Measurements from ENCODE around the gene TPM4.
A peak's percentile ranks its signal among the peaks of the same experiment; 100 is the strongest.

The TPM4 gene

DNA sequence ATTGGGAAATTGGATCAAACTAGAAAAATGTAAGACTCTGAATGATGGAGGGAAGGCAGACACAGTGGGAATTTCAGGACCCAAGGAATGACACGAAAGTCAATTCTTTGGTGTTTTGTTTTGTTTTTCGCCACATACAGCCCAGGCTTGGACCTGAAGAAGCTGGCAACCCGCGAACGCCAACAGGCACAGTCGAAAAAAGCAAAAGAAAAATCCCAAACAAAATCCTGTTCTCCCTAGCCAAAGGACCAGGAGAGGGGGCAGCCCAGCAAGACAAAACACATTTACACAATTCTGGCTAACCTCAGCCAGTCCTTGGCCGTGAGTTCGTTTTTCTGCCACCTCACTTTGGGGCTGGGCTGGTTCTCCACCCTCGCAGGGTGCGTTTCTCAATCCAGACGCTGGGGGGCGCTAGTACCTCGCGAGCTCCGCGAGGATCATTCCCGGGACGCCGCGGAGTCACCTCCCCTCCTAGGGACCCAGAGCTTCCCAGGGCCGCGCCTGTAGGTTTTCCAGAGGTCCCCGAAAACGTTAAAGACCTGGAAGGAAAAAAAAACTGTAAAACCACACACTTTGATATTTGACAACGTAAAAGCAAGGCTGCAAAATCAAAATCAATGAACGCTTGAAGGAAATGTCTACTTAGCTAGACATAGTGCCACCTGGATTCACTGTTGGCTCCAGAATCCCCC is 34.9 kb upstream of the TPM4 start:
- peak; percentile 40 to 75 (median 71) for DNase-seq (ENCODE audit: low read depth in 2 of 3, low spot score in 2 of 3)

DNA sequence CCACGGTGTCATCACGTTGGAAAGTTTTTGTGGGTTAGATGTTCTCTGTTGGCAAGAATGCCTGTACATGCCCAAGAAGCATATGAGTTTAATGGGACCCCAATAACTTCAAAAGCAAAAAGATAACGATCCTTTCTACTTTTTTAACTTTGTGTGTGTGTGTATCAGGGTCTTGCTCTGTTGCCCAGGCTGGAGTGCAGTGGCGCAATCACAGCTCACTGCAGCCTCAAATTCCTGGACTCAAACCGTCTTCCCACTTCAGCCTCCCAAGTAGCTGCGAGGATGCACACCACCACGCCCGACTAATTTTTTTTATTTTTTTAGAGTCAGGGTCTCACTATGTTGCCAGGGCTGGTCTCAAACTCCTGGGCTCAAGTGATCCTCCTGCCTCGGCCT is 34.3 kb upstream of the TPM4 start:
- no peak for DNase-seq (ENCODE audit: low read depth in 2 of 3, low spot score in 2 of 3)

DNA sequence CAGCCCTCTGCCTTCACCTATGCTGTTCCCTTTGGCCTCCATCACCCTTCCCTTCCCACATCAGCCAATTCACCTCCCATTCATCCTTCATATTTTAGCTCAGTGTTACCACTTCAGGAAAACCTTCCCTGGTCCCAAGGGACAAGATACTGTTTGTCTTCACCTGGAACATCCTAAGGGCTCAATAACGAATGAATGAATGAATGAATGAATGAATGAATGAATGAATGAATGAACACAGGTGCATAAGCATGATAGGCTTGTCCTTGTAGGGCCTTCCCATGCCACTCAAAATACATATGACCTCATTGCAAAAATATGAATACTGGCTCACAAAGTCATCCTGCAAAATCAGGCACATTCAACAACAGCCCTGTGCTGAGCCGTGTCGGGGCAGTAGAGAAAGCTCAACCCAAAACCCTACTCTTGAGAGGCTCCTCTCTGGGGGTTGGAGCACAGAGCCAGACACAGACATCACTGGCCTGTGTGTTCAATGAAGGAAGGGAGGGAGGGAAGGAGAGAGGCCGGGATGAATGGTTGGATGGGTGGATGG is 33.7 kb upstream of the TPM4 start:
- DNase-seq (ENCODE audit: low read depth in 2 of 3, low spot score in 2 of 3) = no peak

DNA sequence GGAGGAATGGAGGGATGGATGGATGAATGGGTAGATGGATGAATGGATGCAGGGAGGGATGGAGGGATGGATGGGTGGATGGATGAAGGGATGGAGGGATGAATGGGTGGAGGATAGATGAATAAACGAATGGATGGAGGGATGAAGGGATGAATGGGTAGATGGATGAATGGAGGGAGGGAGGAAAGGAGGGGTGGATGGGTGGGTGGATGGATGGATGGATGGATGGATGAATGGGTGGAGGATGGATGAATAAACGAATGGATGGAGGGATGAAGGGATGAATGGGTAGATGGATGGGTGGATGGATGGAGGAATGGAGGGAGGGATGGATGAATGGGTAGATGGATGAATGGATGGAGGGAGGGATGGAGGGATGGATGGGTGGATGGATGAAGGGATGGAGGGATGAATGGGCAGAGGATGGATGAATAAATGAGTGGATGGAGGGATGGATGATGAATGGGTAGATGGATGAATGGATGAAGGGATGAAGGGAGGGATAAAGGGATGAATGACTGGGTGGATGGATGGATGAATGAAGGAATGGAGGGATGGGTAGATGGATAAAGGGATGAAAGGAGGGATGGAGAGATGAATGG is 33.0 kb upstream of the TPM4 start:
- no peak for DNase-seq (ENCODE audit: low read depth in 2 of 3, low spot score in 2 of 3)

DNA sequence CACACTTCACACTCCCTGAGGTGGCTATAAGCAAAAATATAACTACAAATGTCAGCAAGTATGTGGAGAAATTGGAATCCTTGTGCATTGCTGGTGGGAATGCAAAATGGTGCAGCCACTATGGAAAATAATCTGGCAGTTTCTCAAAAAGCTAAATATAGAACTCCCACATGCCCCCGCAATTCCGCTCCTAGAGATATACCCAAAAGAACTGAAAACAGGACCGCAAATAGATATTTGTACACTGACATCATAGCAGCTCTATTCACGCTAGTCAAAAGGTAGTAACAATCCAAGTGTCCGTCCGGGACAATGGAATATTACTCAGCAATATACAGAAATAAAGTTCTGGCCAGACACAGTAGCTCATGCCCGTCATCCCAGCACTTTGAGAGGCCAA is 31.5 kb upstream of the TPM4 start:
- no peak for DNase-seq (ENCODE audit: low read depth in 2 of 3, low spot score in 2 of 3)

DNA sequence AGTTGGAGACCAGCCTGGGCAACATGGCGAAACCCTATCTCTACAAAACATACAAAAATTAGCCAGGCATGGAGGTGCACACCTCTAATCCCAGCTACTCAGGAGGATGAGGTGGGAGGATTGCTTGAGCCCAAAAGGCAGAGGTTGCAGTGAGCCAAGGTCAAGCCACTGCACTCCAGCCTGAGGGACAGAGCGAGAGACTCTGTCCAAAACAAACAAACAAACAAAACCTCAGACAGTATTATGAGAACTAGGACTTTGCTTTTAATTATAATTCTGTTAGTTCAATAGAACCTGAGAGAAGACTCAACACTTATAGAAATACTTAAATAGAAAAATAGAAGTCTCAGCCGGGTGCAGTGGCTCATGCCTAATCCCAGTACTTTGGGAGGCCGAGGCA is 31.1 kb upstream of the TPM4 start:
- DNase-seq (ENCODE audit: low read depth in 2 of 3, low spot score in 2 of 3) = no peak

DNA sequence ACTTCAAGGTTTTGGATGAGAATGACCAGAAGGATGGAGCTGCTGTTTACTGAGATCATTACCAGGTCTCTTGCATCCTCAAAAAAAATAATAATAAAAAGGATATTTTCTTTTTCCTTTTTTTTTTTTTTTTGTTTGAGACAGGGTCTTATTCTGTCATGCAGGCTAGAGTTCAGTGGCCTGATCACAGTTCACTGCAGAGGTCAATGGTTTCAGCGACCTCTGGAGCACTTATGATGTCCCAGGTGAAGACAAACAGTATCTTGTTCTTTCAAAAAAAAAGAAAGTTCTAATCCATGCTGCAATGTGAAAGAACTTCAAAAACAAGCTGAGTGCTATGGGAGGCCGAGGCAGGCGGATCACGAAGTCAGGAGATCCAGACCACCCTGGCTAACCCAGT is 30.4 kb upstream of the TPM4 start:
- no peak for DNase-seq (ENCODE audit: low read depth in 2 of 3, low spot score in 2 of 3)

DNA sequence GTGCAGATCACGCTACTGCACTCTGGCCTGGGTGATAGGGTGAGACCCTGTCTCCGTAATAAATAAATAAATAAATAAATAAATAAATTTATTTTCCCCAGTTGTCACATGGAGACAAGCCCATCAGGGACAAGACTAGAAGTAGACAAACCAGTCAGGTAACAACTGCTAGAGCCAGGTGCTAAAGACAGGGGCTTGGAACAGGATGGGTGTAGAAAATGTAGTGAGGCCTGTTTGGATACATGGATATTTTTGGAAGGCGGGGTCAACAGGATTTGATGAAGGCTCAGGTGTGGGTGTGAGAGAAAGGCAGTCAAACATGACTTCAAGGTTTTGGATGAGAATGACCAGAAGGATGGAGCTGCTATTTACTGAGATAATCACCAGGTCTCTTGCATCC is 27.7 kb upstream of the TPM4 start:
- no peak for DNase-seq (ENCODE audit: low read depth in 2 of 3, low spot score in 2 of 3)

DNA sequence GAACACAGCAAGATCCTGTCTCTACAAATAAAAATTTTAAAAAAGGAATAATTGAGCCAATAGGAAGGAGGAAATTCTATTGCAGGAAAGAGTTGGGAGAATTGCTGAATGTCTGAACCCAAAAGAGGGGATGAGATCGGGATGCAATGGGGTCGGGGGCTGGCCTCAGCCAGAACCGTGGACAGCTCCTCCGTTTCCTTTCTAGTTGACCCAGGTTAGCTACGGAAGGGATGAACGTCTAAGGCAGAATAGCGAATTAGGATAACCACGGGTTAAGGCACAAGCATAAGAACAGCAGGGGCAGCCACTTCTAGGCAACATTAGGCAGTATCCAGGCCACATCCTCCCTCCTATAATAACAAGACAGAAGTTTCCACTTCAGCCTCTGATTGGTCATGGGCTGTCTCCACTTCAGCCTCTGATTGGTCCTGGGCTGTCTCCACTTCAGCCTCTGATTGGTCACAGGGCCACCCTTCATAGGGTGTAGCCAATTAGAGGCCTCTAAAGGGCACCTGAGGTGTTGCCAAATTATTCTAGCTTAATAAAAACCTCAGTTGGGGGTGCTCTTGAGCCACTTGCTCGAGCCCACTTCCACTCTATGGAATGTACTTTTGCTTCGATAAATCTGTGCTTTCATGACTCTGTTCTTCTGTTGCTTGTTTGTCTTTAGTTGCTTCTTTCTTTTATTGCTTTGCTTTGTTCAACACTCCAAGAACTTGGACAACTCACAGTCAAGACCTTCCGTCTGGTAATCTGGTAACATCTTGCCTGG is 24.9 kb upstream of the TPM4 start:
- DNase-seq (ENCODE audit: low read depth in 2 of 3, low spot score in 2 of 3) = no peak

DNA sequence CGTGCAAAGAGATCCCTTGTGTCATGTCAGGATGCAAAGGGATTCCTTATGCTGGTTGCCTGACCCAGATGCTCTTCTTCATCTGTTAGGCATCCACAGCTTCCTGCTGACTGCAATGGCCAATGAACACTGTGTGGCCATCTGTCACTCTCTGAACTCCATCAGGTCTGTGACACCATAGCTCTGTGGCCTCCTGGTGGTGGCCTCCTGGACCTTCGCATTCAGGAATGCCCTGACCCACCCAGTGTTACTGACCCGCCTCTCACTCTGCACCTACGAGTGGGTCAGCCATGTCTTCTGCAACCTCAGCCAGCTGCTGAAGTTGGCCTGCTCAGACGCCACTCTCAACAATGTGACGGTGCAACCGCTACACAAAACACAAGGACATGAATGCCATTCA is 23.9 kb upstream of the TPM4 start:
- DNase-seq (ENCODE audit: low read depth in 2 of 3, low spot score in 2 of 3) = no peak

DNA sequence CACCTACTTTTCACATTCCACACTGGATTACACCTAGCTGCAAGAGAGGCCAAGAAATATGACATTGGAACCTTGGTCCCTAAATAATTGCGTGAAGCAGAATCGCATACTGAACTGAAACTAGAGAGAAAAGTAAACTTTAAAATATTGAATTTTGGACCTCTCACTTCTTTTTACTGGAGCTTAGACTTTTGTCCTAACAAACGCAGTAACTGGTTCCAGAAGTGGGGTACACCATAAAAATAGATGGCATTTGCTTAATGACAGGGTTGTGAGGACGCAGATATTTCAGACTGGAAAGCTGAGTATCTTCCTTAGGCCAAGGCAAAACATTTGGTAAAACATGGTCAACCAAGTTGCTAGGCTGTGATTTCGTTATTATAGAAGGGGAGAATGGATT is 19.2 kb upstream of the TPM4 start:
- no peak for DNase-seq (ENCODE audit: low read depth in 2 of 3, low spot score in 2 of 3)

DNA sequence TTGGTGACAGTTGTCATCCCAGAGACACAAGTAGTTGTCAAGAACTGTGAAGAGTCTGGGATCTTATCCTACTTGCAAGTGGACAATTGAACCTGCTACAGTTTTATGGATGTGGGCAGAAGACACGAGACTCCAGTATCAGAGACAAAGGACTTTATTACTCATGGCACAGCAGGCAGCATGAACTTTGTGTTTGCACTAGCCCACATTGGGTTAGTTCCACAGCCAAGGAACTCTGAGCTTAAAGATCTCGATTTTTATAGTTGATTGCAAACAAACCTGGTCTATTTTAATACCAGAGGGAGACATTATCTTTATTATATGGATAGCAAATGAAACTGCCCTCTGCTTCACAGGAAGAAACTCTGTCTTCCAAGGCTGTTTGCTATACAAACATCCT is 16.0 kb upstream of the TPM4 start:
- DNase-seq (ENCODE audit: low read depth in 2 of 3, low spot score in 2 of 3) = no peak

DNA sequence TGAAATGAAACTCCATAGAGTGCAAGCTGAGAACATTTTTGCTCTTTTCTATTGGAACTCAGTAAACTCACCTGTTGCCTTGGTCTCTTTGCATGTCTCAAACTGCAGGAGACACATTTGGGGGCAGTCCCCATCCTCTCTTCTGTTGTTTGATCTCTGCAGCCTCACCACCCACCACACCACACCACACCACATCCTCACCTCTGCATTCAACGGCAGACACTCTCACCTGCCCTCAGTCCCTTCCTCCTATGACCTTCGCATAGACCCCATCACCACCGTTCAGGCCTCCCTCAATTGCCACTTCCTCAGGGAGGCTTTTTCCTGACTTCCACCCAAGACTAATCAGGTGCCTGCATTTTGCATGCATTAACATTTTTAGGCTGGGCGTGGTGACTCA is 14.4 kb upstream of the TPM4 start:
- no peak for DNase-seq (ENCODE audit: low read depth in 2 of 3, low spot score in 2 of 3)

DNA sequence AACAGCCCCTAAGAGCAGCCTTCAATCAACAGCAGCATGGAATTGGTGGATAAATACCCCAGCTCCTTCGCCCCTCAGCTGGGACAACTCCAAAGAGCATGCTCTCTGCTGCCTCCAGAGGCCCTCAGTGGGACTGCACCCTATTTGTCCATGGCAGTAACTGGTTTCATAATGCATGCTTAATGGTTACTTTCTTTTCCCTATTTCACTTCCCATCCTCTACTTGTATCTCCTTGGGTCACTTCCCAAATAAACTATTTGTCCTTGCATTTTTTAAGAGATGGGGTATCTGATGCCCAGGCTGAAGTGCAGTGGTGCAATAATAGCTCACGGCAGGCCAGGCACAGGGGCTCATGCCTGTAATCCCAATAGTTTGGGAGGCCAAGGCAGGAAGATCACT is 13.5 kb upstream of the TPM4 start:
- DNase-seq (ENCODE audit: low read depth in 2 of 3, low spot score in 2 of 3) = peak in 2 of 3 experiments; percentile 36 to 59

DNA sequence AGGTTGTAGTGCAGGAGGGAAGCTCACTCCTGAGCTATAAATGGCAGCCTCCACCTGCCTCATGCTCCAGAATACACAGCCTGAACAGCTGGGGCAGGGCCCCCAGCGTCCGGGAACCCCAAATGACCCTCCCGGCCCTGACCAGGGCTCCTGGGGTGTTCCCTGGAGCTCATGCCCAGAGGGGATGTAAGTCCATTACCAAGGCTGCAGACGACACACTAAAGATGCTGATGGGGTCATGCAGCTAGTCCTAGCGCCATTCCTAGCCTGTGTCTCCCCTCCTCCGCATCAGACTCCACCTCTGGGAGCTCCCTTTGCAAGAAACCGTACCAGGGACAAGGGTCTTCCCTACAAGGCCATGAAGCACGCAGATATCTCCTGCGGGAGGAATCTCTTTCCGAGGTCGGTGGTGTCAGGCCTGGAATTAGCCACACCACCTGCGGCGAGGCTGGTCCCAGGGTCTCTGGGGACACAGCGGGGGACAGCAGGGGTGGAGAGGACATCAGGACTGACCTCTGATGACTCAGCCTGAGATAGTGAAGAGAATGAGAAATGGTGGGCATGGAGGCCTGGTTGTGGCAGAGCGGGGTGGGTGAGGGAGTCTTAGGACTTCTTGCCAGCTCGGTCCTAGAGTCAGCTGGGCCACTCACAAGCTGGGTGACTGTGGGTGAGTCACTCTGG is 11.9 kb upstream of the TPM4 start:
- no peak for DNase-seq (ENCODE audit: low read depth in 2 of 3, low spot score in 2 of 3)

DNA sequence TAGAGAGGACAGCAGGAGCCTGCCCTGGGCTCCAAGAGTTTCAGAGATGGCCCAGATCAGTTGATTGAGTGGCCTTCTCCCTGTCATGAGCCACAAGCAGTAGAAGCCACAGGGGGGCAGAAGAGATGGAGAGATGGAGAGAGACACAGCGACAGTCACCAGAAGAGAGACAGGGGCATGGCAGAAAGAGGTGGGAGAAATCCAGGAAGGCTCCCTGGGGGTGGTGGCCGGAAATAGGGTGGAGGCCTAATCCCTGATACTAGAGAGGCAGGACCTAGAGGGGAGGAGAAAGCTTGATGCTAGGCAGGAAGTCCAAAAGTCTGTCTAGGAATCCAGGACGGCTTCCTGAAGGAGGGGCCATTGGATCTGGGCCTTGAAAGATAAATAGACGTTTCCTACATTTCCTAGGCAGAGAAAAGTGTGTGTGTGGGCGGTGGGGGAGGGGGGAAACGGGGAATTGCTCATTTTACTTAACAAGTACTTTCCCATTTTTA is 9.6 kb upstream of the TPM4 start:
- no peak for DNase-seq (ENCODE audit: low read depth in 2 of 3, low spot score in 2 of 3)

DNA sequence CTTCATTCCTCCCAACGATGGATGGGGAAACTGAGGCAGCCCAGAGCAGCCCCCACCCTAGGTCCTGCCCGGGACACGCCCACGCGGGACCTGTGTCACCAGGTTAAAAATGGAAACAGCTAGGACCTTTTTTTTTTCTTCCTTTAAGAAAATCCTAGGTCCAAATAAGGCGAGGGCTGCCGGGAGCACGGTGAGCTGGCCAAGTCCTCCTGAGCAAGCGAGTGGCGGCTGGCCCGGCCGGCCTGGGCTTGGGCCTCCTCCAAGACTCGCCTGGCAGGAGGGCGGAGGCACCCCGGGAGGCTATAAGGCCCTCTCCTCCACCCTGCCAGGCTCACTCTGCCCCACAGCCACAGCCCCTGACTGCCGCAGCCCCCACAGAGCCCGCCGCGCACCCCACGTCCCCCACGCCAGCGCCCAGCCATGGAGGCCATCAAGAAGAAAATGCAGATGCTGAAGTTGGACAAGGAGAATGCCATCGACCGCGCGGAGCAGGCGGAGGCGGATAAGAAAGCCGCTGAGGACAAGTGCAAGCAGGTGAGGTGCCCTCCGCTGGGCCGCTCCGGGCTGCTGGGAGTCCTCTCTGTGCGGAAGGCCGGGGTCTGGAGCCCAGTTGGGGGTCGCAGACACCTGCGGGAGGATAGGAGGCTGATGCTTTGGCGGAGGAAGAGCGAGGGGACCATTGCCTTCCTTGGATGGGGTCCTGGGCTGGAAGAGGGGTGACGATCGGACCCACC is 8.9 kb upstream of the TPM4 start:
- no peak for DNase-seq (ENCODE audit: low read depth in 2 of 3, low spot score in 2 of 3)

DNA sequence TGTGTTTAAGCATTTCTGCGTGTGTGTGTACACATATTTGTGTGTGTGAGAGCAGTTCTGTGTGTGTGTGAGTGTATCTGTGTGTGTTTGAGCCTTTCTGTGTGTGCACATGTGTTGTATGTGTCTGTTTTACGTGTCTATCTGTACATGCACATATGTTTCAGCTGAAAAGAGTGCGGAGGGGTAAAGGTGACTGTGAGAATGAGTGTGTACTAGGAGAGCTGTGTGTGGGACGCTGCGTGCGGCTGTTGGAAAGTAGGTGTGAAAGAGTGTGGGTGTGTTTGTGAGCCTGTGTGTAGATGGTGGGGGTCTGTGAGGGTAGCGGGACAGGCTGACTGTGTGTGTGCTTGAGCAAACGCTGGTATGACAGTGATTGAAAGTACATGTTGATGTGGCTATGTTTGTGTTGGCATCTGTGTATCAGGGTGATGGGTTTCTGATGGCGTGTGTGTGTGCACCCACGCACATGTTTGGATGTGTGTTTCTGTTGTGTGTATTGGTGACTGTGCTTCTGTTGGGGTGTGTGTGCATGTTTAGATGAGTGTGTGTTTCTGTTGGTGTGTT is 7.5 kb upstream of the TPM4 start:
- DNase-seq (ENCODE audit: low read depth in 2 of 3, low spot score in 2 of 3) = no peak

DNA sequence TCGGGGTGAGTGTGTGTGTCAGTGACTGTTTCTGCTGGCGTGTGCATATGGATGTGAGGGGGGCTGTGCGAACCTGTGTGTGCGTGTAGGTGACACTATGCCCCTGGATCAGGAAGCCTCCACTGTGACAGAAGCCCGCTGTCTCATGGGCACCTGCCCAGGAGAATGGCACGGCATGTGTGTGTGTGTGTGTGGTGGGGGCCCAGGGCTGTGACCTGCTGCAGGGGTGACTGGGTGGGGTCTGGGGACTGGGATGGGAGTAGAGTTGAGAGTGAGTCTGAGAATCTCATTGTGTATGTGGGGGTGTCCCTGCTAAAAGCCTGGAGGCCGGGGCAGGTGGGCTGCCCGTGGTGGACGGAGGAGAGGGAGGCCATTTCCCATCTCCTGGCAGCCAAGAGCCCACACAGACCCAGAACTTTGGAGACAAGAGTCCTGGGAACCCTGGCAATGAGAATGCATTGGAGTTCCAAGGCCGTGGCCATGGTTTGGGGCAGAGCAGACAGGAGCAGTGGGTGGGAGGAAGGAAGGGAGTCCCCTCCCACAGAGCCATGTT is 6.4 kb upstream of the TPM4 start:
- DNase-seq (ENCODE audit: low read depth in 2 of 3, low spot score in 2 of 3) = no peak

DNA sequence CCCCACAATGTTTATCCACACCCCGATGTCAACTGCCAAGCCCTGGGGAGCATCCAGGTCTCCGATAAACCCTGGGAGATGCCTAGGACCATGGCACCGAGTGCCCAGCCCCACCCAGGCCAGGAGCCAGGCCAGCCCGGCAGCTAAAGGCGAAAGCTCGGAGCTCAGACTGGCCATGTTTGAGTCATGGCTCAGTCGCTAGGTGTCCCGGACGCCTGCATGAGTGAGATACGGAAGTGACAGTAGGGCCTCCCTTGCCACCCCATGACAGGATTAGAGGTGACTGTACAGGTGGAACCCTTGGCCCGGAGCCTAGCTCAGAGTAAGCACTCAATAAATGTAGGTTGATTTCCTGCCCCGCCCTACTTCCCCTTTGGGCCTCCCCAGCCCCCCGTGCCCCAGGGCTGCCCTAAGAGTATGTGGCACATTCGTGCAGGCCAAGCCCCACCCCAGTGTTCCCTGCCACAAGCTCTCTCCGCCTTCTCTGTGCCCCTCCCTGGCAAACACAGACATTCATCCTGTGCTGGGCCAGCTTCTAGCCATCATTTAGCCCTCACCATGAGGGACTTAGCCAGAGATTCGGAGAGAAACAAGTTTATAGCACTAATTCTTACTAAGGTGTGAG is 5.8 kb upstream of the TPM4 start:
- peak in 2 of 3 experiments; percentile 43 to 62 for DNase-seq (ENCODE audit: low read depth in 2 of 3, low spot score in 2 of 3)
